ENCODE data around the gene SLC5A8. TPM values are rescaled to one million over a fixed set of nuclear protein-coding genes. Genes with fewer than 3 reads are reported as not detected.

The SLC5A8 gene
- total RNA-seq, 1 donor from 2014 or later, result not detected

GRCh38 chr12:101238800-101239329, 28.8 kb upstream of the SLC5A8 start:
- Mint-ChIP-seq H3K27ac (no peak overlapping the region), H3K4me1 (no peaks in the 10 kb centered on the region), H3K9me3 (peaks cover 3% of the 10 kb centered on the region), H3K27me3 (peaks cover 1% of the 10 kb centered on the region), H3K36me3 (ENCODE audit: low read depth) (no peaks in the 10 kb centered on the region), H3K4me3 (no peak overlapping the region)
- ChIA-PET POLR2A (no interaction called here), CTCF (no interaction called here)
- ATAC-seq (ENCODE audit: low read depth), result no peak
- TF ChIP-seq CTCF (IDR thresholded peaks at IDR 0.05), result no peak
- no peak for DNase-seq
- intact Hi-C loops (cut with micrococcal nuclease), result no loop called here

- no peak overlapping the region for H3K4me3 Mint-ChIP-seq
- ChIA-PET POLR2A (no interaction called here), CTCF (no interaction called here)
- H3K4me1 Mint-ChIP-seq, result no peaks in the 10 kb centered on the region
- no peak overlapping the region for H3K27ac Mint-ChIP-seq
- no peaks in the 10 kb centered on the region for H3K36me3 Mint-ChIP-seq (ENCODE audit: low read depth)
- intact Hi-C loops (cut with micrococcal nuclease), result no loop called here
- peaks cover 3% of the 10 kb centered on the region for H3K9me3 Mint-ChIP-seq
- DNase-seq (no peak), ATAC-seq (ENCODE audit: low read depth) (no peak)
- peaks cover 1% of the 10 kb centered on the region for H3K27me3 Mint-ChIP-seq
- no peak for TF ChIP-seq CTCF (IDR thresholded peaks at IDR 0.05)
These were observed 28.3 kb upstream of the SLC5A8 start for GRCh38 chr12:101238306-101238705.

GRCh38 chr12:101235686-101236085, 25.6 kb upstream of the SLC5A8 start:
- CTCF ChIA-PET, result no interaction called here
- ATAC-seq (ENCODE audit: low read depth), result no peak

GRCh38 chr12:101231636-101232035, 21.6 kb upstream of the SLC5A8 start:
- H3K27me3 Mint-ChIP-seq, result peaks cover 3% of the 10 kb centered on the region
- no peaks in the 10 kb centered on the region for H3K4me1 Mint-ChIP-seq
- ChIA-PET POLR2A (no interaction called here), CTCF (no interaction called here)
- H3K27ac Mint-ChIP-seq, result no peak overlapping the region
- H3K9me3 Mint-ChIP-seq, result no peaks in the 10 kb centered on the region
- H3K36me3 Mint-ChIP-seq (ENCODE audit: low read depth), result no peaks in the 10 kb centered on the region
- TF ChIP-seq CTCF (IDR thresholded peaks at IDR 0.05), result no peak
- intact Hi-C loops (cut with micrococcal nuclease), result no loop called here
- DNase-seq (no peak), ATAC-seq (ENCODE audit: low read depth) (no peak)
- H3K4me3 Mint-ChIP-seq, result no peak overlapping the region

More at GRCh38 chr12:101235686-101236085, 25.6 kb upstream of the SLC5A8 start:
- H3K4me1 Mint-ChIP-seq, result no peaks in the 10 kb centered on the region
- intact Hi-C loops (cut with micrococcal nuclease), result no loop called here
- POLR2A ChIA-PET, result no interaction called here
- no peak overlapping the region for H3K4me3 Mint-ChIP-seq
- H3K27ac Mint-ChIP-seq, result no peak overlapping the region
- peaks cover 3% of the 10 kb centered on the region for H3K9me3 Mint-ChIP-seq
- H3K36me3 Mint-ChIP-seq (ENCODE audit: low read depth), result no peaks in the 10 kb centered on the region
- H3K27me3 Mint-ChIP-seq, result peaks cover 1% of the 10 kb centered on the region
- DNase-seq, result no peak
- no peak for TF ChIP-seq CTCF (IDR thresholded peaks at IDR 0.05)

- CTCF ChIA-PET, result no interaction called here
These were observed 20.5 kb upstream of the SLC5A8 start for GRCh38 chr12:101230547-101230946.

More at GRCh38 chr12:101230547-101230946, 20.5 kb upstream of the SLC5A8 start:
- H3K36me3 Mint-ChIP-seq (ENCODE audit: low read depth), result no peaks in the 10 kb centered on the region
- ATAC-seq (ENCODE audit: low read depth), result no peak
- H3K4me1 Mint-ChIP-seq, result no peaks in the 10 kb centered on the region
- intact Hi-C loops (cut with micrococcal nuclease), result no loop called here
- POLR2A ChIA-PET, result no interaction called here
- peaks cover 3% of the 10 kb centered on the region for H3K27me3 Mint-ChIP-seq
- no peak for DNase-seq
- no peaks in the 10 kb centered on the region for H3K9me3 Mint-ChIP-seq
- TF ChIP-seq CTCF (IDR thresholded peaks at IDR 0.05), result no peak
- H3K4me3 Mint-ChIP-seq, result no peak overlapping the region
- H3K27ac Mint-ChIP-seq, result no peak overlapping the region

All from activated B cell treated with CpG ODN at 0.5 μM for 24 hours (primary cell).